SK-N-SH (cell line): ENCODE data around the gene METTL1. TPM values are rescaled to one million over a fixed set of nuclear protein-coding genes. Genes with fewer than 3 reads are reported as not detected.

Source experiments
- CTCF ChIA-PET: fragments of 300-600, 350-600 bp; formaldehyde crosslinking; extraction: SDS; loops from one replicate; lab custom pipeline; 2021; lab: Yijun Ruan, JAX
- POLR2A ChIA-PET: fragments of 350-600 bp; sonication (Branson Sonifier 250); formaldehyde crosslinking; extraction: SDS; loops from one replicate; lab custom pipeline; 2020; ENCODE audit warnings: antibody characterized with exemption, inconsistent platforms; lab: Yijun Ruan, JAX
- DNase-seq: peaks from one replicate; pipeline ENCODE4 v3.0.0; 2012
- H2AFZ ChIP-seq: fragments of 200-600 bp; sonication (generic); 2 replicates; pipeline ENCODE4 v1.8.1; 2016; ENCODE audit warnings: antibody characterized with exemption, mild to moderate bottlenecking, low read depth
- H3F3A ChIP-seq: fragments of 200-600 bp; sonication (generic); replicated peaks from 2 replicates; pipeline ENCODE3; 2016; ENCODE audit warnings: antibody characterized with exemption, mild to moderate bottlenecking; ENCODE audit not compliant: insufficient read depth
- H3K27ac ChIP-seq, 2 experiments: fragments of 200-500 bp in 1 of 2; fragments of 200-600 bp in 1 of 2; sonication (Bioruptor generic) in 1 of 2; sonication (generic), shearing (Covaris generic) in 1 of 2; 2 replicates each; pipeline versions ENCODE4 v1.5.1 to v1.6.1; 2014 to 2016; ENCODE audit warnings: low read depth in 2 of 2, inconsistent platforms in 1 of 2, low read length in 1 of 2, mild to moderate bottlenecking in 1 of 2, mixed read lengths in 1 of 2
- H3K27me3 ChIP-seq: fragments of 200-600 bp; sonication (generic), shearing (Covaris generic); 2 replicates; pipeline ENCODE4 v1.6.1; 2016; ENCODE audit warnings: mixed run types; ENCODE audit not compliant: insufficient read depth
- H3K36me3 ChIP-seq, 2 experiments: fragments of 200-500 bp in 1 of 2; fragments of 200-600 bp in 1 of 2; sonication (Bioruptor generic) in 1 of 2; sonication (generic) in 1 of 2; replicated peaks in 1 of 2; 2 replicates each; pipeline versions ENCODE3 to v1.5.1; 2014 to 2016; ENCODE audit warnings: low read length in 1 of 2, mild to moderate bottlenecking in 1 of 2; ENCODE audit not compliant: insufficient read depth in 2 of 2, control insufficient read depth in 1 of 2
- H3K4me1 ChIP-seq, 2 experiments: fragments of 200-500 bp in 1 of 2; fragments of 200-600 bp in 1 of 2; sonication (Bioruptor generic) in 1 of 2; sonication (generic), shearing (Covaris generic) in 1 of 2; 2 replicates each; pipeline versions ENCODE4 v1.5.1 to v1.6.1; 2014 to 2016; ENCODE audit warnings: low read depth in 1 of 2, low read length in 1 of 2, mixed run types in 1 of 2; ENCODE audit not compliant: insufficient read depth in 2 of 2, control insufficient read depth in 1 of 2
- H3K4me2 ChIP-seq: fragments of 200-600 bp; sonication (generic), shearing (Covaris generic); 2 replicates; pipeline ENCODE4 v1.6.1; 2017; ENCODE audit warnings: mixed run types
- H3K4me3 ChIP-seq, 2 experiments: fragments of 200-500 bp in 1 of 2; fragments of 200-600 bp in 1 of 2; sonication (Bioruptor generic) in 1 of 2; sonication (generic), shearing (Covaris generic) in 1 of 2; 2 replicates each; pipeline versions ENCODE4 v1.5.1 to v1.8.1; 2014 to 2016; ENCODE audit warnings: low read depth in 2 of 2, inconsistent platforms in 1 of 2, low read length in 1 of 2, mild to moderate bottlenecking in 1 of 2, mixed read lengths in 1 of 2, moderate library complexity in 1 of 2
- H3K79me2 ChIP-seq: fragments of 200-600 bp; sonication (generic); 2 replicates; pipeline ENCODE4 v1.8.1; 2017; ENCODE audit warnings: mild to moderate bottlenecking; ENCODE audit not compliant: insufficient read depth
- H3K9ac ChIP-seq: fragments of 200-600 bp; sonication (generic); 2 replicates; pipeline ENCODE4 v1.6.1; 2017; ENCODE audit warnings: mixed run types
- H3K9me2 ChIP-seq: fragments of 200-600 bp; sonication (generic); 2 replicates; pipeline ENCODE4 v1.6.1; 2017; ENCODE audit warnings: mixed run types
- H3K9me3 ChIP-seq: fragments of 200-600 bp; sonication (generic); 2 replicates; pipeline ENCODE4 v1.6.1; 2017; ENCODE audit warnings: mixed run types, mild to moderate bottlenecking, moderate library complexity
- H4K20me1 ChIP-seq: fragments of 200-600 bp; sonication (generic); 2 replicates; pipeline ENCODE4 v1.6.1; 2017; ENCODE audit warnings: mild to moderate bottlenecking, mixed run types; ENCODE audit not compliant: insufficient read depth
- CHD2 ChIP-seq: fragments of 150-350 bp; IDR thresholded peaks from 2 replicates; pipeline ENCODE4 v1.6.1; 2018; ENCODE audit warnings: low read length; ENCODE audit not compliant: partially characterized antibody
- GABPA ChIP-seq: IDR thresholded peaks from 2 replicates; pipeline ENCODE4 v1.4.0; 2012; ENCODE audit warnings: low read depth, mild to moderate bottlenecking
- RAD21 ChIP-seq: IDR thresholded peaks from 2 replicates; pipeline ENCODE4 v1.6.1; 2012; ENCODE audit warnings: mild to moderate bottlenecking, low read length
- RCOR1 ChIP-seq: fragments of 150-350 bp; IDR thresholded peaks from 2 replicates; pipeline ENCODE4 v1.6.1; 2017; ENCODE audit warnings: antibody characterized with exemption, low read length
- TCF12 ChIP-seq: IDR thresholded peaks from 2 replicates; pipeline ENCODE4 v1.4.0; 2012
- WGBS: methylation state at CpG from one replicate; pipeline ENCODE4 v1.1.6; 2017; ENCODE audit warnings: low lambda C conversion rate; 5-methylcytosine and 5-hydroxymethylcytosine counted together
- polyA plus RNA-seq, 3 experiments: library from polyadenylated mRNA; depleted of rRNA; stranded (reverse); fragments of >200 nt; gene quantifications; 2 replicates each; pipeline ENCODE4 v1.2.3, GENCODE V29; 2012
- TF ChIP-seq, protein P1 (sequence below): IDR thresholded peaks from 2 replicates; pipeline ENCODE4 v1.6.1; 2012; ENCODE audit warnings: mild to moderate bottlenecking, low read depth, low read length, moderate library complexity
- TF ChIP-seq, protein P2 (sequence below): fragments of 200-600 bp; sonication (generic); IDR thresholded peaks from 2 replicates; pipeline ENCODE4 v1.6.1; 2017; ENCODE audit warnings: antibody characterized with exemption, mild to moderate bottlenecking, moderate library complexity

METTL1 gene
- polyA plus RNA-seq, 1 of the 3 experiments (the other 2 are of a cell fraction) = 28.0 TPM

- H3K36me3 ChIP-seq = peaks cover 3 to 20% of the 10 kb centered on the region in 2 experiments
- no peak overlapping the region for H3K4me3 ChIP-seq
- WGBS = 82% methylated on average over 3 of the region's 3 CpGs
- no peak overlapping the region for H3K27ac ChIP-seq
- no peak overlapping the region for H3K4me2 ChIP-seq
- POLR2A ChIA-PET = no interaction called here
- H3K9me2 ChIP-seq = no peaks in the 10 kb centered on the region
- TF ChIP-seq RCOR1 = no peak
- TF ChIP-seq, protein P1, sequence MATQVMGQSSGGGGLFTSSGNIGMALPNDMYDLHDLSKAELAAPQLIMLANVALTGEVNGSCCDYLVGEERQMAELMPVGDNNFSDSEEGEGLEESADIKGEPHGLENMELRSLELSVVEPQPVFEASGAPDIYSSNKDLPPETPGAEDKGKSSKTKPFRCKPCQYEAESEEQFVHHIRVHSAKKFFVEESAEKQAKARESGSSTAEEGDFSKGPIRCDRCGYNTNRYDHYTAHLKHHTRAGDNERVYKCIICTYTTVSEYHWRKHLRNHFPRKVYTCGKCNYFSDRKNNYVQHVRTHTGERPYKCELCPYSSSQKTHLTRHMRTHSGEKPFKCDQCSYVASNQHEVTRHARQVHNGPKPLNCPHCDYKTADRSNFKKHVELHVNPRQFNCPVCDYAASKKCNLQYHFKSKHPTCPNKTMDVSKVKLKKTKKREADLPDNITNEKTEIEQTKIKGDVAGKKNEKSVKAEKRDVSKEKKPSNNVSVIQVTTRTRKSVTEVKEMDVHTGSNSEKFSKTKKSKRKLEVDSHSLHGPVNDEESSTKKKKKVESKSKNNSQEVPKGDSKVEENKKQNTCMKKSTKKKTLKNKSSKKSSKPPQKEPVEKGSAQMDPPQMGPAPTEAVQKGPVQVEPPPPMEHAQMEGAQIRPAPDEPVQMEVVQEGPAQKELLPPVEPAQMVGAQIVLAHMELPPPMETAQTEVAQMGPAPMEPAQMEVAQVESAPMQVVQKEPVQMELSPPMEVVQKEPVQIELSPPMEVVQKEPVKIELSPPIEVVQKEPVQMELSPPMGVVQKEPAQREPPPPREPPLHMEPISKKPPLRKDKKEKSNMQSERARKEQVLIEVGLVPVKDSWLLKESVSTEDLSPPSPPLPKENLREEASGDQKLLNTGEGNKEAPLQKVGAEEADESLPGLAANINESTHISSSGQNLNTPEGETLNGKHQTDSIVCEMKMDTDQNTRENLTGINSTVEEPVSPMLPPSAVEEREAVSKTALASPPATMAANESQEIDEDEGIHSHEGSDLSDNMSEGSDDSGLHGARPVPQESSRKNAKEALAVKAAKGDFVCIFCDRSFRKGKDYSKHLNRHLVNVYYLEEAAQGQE = peak; percentile 96
- peaks cover 0 to 18% of the 10 kb centered on the region in 2 experiments; a peak in 2 of 4 replicates for H3K4me1 ChIP-seq
- H4K20me1 ChIP-seq = peaks cover 7% of the 10 kb centered on the region
- H2AFZ ChIP-seq = no peak overlapping the region
- H3K9me3 ChIP-seq = no peaks in the 10 kb centered on the region
- CTCF ChIA-PET = interaction anchor here (1.3 to 2.0 kb wide), 5 partner anchors 7 to 41 kb away, joined by 3 to 10 read pairs (median 8); partner anchors contain the start of gene TSFM
- no peaks in the 10 kb centered on the region; the same call in 1 of the 2 replicates for H3K27me3 ChIP-seq
- H3K9ac ChIP-seq = no peak overlapping the region
- DNase-seq = no peak
- peaks cover 11% of the 10 kb centered on the region for H3F3A ChIP-seq
- no peaks in the 10 kb centered on the region; the same call in 1 of the 2 replicates for H3K79me2 ChIP-seq
Observed at GRCh38 chr12:57760347-57760982, 11.4 kb downstream of the METTL1 start.

DNA sequence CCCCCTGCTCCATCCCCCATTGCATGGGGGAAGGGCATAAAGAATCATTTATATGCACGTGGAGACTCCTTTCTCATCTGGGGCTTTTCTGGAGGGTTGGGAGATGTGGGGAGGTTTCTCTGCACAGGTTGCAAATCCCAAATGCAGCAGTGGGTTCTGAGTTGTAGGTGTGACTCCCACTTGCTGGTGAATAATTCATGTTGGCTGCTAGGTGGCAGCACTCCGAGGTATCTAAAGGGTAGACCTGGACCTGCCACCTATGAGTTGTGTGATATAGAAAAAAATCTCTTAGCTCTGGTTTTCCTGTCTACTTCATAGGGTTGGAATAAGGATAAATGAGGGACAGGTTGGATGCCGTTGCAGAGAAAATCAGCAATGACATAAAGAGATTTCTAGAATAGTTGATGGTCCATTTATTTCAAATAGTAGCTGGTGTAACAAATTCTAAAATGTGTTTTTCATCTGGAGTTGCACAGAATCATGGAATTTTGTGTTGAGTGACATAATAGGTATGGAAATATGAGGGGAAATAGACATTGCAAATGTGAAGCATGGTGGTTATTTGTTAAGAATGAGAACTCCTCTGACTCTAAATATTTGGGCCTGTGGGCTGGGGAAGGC, 12.4 kb downstream of the METTL1 start:
- Histone ChIP-seq H3K79me2 (no peaks in the 10 kb centered on the region; the same call in 1 of the 2 replicates), H3K4me2 (no peak overlapping the region), H3K9me2 (no peaks in the 10 kb centered on the region), H3K9ac (no peak overlapping the region), H2AFZ (no peak overlapping the region), H3K27ac (no peak overlapping the region)
- DNase-seq = peak; percentile 66
- ChIA-PET POLR2A (interaction anchor here (0.5 to 1.4 kb wide), 3 partner anchors 9 to 13 kb away, joined by 3 to 5 read pairs (median 3); partner anchors contain the start of genes EEF1AKMT3 and METTL1), CTCF (interaction anchor here (0.6 to 2.0 kb wide), 15 partner anchors 8 to 176 kb away, joined by 3 to 11 read pairs (median 3); partner anchors contain the start of genes TSFM and TSPAN31)
- TF ChIP-seq TCF12 = no peak
- TF ChIP-seq RAD21 = 0 out of 2 replicates have a peak, but pooled peaks have one; percentile 9
- no peak for TF ChIP-seq CHD2
- TF ChIP-seq, protein P2, sequence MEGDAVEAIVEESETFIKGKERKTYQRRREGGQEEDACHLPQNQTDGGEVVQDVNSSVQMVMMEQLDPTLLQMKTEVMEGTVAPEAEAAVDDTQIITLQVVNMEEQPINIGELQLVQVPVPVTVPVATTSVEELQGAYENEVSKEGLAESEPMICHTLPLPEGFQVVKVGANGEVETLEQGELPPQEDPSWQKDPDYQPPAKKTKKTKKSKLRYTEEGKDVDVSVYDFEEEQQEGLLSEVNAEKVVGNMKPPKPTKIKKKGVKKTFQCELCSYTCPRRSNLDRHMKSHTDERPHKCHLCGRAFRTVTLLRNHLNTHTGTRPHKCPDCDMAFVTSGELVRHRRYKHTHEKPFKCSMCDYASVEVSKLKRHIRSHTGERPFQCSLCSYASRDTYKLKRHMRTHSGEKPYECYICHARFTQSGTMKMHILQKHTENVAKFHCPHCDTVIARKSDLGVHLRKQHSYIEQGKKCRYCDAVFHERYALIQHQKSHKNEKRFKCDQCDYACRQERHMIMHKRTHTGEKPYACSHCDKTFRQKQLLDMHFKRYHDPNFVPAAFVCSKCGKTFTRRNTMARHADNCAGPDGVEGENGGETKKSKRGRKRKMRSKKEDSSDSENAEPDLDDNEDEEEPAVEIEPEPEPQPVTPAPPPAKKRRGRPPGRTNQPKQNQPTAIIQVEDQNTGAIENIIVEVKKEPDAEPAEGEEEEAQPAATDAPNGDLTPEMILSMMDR = peak; percentile 59
- no peak for TF ChIP-seq GABPA
- TF ChIP-seq, all 33 proteins: peak for 2
- Histone ChIP-seq H3K4me1 (peaks cover 0 to 12% of the 10 kb centered on the region in 2 experiments; a peak in 2 of 4 replicates), H3K9me3 (no peaks in the 10 kb centered on the region), H3F3A (peaks cover 11% of the 10 kb centered on the region), H4K20me1 (peaks cover 7% of the 10 kb centered on the region), H3K36me3 (peaks cover 3 to 20% of the 10 kb centered on the region in 2 experiments), H3K27me3 (no peaks in the 10 kb centered on the region), H3K4me3 (no peak overlapping the region)
- WGBS = 26% methylated on average over 3 of the region's 3 CpGs
